HG03135 (cell line): ENCODE results near the gene CSTF3.
"Not testable (repeated sequence)": the region's sequence is repeated elsewhere in the genome, so short reads cannot be mapped to it uniquely, and the experiment has no call there.

Experiments used
- ATAC-seq: cut with Tn5 transposase; IDR thresholded peaks from one replicate; pipeline ENCODE4 v1.9.1; 2021; ENCODE audit warnings: mild to moderate bottlenecking, moderate library complexity; ENCODE audit not compliant: unreplicated experiment

The CSTF3 gene

GRCh38 chr11:33161120-33162005 lies at the start of gene CSTF3:
Gene CSTF3, minus strand, starts transcription at chr11:33161480. Its CDS starts 155 bp downstream, at chr11:33161325.
- peak; percentile 93 for ATAC-seq

DNA sequence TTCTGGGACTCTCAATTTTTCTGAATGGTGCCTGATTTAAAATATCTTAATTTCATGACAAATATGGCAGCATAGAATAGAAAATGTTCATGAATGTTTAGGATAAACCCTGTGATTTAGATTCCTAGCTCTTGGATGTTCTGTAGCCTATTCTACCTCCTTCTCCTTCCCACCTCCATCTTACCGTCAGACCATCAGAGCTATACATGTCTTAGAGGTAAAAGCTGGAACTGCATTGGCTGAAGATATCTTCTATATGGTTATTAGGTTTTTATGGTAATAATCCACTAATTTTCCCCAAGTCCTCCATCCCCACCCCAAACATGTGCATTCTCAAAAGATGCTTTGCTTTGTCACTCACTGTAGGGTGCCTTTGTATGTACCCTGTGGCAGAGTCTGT lies 46.9 kb upstream of the CSTF3 start:
- no peak for ATAC-seq

DNA sequence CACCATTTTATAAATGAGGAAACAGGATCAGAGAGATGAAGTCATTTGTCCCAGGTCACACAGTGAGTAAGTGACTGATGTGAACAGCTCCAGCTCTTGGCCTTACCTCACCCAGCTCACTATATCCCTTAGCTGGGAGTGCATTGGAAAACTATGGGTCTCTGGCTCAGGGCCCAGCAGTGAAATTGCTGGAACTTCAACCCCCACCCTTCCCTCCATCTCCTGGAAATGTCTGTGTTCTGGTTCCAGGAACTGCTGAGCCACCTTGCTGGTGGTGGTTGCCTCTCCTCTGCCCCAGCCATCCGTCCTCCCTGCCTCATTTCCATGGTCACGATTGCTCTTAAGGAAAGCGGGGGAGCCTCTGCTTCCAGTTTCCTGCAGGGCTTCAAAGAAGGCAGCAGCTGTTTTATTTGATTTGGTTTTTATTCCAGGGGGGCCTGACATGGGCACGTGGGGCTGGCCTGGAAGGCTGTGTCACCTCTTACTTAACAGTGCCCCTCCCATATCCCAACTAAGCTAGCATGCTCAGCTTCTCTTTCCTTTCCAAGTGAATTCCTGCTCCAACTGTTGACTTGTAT lies 46.2 kb upstream of the CSTF3 start:
- ATAC-seq = no peak

GRCh38 chr11:33197915-33198727 lies 36.8 kb upstream of the CSTF3 start:
- no peak for ATAC-seq

DNA sequence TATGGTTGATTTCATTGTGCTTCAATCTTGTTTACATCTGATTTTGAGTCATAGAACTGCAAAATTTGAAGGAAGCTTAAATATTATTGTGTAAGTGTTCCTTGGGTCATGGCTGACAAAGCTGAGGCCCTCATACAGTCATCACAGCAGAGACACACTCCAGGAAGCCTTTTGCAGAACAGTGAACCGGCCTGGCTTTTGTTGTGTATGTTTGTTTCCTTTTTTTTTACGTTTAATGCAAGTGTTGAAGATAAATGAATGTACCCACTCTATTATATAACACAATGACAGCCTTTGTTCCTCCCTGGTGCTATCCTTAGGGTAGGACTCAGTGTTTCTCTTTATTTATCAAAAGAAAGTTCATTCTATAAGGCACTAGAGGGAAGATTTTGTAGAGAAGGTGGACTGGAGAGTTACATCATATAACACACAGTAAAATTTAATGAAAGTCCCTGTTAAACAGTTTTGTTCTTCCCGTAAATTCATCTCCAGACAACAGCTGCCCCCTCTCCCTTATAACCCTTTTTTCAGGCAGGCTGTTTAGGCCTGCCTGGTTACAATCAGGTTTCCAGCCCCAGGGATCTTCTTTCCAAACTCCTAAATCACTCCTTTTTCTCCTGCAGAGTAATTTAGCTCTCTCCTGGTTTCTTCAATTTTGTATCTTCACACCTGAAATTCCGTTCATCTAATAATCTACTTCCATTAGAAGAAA lies 34.3 kb upstream of the CSTF3 start:
- ATAC-seq = no peak

DNA sequence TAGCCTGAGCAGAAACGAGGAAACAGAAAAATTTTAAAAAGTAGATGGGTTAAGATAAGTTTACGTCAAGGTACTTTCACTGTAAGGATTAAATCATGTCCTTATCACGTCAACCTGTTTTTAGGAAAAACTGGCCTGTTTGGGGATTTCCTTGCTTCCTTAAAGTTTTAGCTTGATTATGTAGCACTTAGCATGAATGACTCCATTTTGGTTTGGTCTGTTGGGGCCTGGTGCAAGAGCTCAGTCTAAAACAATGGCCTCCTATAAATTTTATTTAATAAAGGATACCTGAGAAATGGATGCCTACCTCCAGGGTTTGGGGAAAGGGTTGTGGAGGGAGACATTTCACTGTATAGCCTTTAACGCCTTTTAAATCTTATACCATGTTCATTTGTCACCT lies 33.2 kb upstream of the CSTF3 start:
- ATAC-seq = no peak

GRCh38 chr11:33191467-33191866 lies 30.2 kb upstream of the CSTF3 start:
- ATAC-seq = no peak

- ATAC-seq = no peak
These were observed 26.9 kb upstream of the CSTF3 start for GRCh38 chr11:33187998-33188722.

DNA sequence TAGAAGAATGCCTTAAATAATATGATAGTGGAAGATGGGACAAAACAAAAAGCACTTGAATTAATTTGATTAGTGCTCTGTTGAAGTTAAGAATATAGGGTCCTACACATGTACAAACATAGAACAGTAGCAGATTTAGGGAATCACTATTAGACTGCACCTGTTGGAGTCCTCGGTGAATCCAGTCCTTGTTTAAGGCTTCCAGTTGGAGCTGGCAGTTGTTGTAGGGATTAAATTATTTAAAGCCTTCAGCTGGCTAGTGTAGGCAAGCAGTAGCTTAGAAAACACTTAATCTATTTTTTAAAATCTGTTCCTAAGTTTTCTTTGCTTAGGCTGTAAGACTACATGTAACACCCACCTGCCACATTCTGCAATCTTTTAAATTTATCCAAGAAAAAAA lies 24.5 kb upstream of the CSTF3 start:
- no peak for ATAC-seq

DNA sequence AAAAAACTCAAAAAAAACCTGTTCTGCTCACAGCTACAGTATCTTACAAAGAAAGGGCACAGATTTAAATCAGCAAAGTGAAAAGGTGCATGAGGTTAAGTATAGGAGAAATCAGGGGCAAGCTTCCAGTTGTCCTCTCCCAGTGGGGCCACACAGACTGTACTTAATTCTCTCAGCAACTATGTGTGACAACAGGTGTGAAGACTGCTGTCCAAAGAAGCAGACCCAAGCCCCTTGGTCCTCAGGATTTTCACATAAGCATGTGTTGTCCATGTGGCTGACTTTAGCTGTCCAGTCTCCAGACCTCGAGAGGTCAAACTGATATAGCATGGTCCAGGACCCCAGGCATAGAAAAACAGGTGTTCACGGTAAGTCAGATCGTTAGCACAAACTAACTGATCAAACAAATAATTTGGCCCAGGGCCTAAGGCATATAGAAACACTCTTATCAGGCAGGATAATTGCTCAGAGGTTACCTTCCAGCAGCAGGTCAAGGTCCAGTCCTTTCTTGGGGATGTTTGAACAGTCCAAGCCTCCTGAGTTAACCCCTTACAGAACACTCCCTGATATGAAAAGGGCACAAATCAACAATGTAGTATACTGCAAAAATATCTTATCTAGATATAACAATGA lies 21.1 kb upstream of the CSTF3 start:
- no peak for ATAC-seq

DNA sequence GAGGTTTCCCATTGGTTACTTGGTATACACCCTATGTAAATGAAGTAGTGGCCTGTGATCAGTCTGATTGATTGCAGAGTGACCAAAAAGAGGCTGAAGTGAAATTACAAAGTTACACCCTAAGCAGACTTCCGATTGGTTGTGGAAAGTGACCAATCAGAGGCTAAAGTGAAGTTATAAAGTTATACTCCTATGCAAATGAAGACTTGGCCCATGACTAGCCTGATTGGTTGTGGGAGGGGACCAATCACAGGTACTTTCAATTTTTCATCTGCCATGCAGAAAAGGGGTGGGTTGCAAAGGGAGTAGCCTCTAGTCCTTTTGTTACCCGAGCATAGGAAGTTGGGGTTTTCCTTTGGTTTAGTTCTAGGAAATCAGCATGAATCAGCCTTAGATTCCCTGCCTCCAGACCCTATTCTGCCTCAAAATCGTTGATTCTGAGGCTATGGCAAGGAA lies 18.1 kb upstream of the CSTF3 start:
- ATAC-seq = no peak

DNA sequence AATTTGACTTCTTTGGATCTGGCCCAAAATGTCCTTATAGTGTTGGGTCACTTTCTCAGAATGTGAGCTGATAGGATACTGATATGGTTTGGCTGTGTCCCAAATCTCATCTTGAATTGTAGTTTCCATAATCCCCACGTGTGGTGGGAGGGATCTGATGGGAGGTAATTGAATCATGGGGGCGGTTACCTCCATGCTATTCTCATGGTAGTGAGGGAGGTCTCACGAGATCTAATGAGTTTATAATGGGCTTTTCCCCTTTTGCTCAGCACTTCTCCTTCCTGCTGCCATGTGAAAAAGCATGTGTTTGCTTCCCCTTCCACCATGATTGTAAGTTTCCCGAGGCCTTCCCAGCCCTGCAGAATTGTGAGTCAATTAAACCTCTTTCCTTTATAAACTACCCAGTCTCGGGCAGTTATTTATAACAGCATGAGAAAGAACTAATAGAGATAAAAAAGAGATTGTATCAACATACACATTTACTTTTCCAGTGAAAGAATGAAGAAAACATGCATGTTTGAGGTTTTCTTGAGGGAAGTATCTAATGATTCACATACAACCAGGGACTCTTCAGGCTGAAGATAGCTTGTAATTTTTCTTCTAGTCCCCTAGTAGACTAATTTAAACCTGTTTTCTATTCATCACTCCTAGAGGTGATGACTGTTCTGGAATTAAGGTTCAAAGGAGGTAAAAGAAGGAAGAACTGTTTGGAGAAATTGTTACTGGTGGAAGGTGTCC lies 17.3 kb upstream of the CSTF3 start:
- ATAC-seq = no peak

GRCh38 chr11:33177676-33178336 lies 16.5 kb upstream of the CSTF3 start:
- ATAC-seq = no peak

- not testable (repeated sequence) for ATAC-seq
These were observed 15.5 kb upstream of the CSTF3 start for GRCh38 chr11:33176760-33177159.

DNA sequence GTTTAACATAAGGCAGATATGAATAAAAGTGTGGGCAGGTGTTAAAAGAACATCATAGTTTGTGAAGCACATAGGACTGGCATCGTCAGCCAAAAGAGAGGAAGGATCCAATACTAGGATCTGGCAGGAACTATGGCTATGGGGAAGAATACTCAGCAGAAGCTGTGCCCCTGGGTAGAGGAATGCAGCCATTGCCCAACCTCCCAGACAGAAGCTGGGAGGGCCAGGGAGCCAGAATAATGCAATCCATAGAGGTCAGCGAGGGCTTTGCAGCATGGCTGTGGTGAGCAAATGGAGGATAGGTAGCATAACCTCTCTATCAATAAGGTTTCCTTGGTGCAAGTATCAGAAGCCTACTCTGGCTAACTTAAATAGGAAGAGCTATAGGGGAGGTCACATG lies 11.7 kb upstream of the CSTF3 start:
- no peak for ATAC-seq

GRCh38 chr11:33172345-33172744 lies 11.1 kb upstream of the CSTF3 start:
- ATAC-seq = no peak

DNA sequence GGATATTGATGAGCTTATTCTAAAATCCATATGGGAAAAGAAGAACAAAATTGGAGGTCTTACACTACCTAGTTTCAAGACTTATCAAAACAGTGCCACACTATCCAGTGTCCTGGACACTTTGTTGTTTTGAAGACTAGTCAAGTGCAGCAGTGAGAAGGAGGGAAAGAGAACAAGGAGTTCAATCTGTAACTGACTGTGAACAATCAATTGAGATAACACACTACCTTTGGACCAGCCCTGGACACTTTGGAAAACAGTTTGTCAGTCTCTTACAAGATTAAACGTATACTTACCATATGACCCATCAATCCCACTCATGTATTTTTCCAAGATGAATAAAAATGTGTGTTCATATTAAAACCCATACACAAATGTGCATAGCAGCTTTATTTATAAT lies 10.0 kb upstream of the CSTF3 start:
- no peak for ATAC-seq

- ATAC-seq = no peak
These were observed 7.5 kb upstream of the CSTF3 start for GRCh38 chr11:33168709-33169200.
